ENCODE data around the gene TUFM. TPM values are rescaled to one million over a fixed set of nuclear protein-coding genes. Genes with fewer than 3 reads are reported as not detected.

TUFM gene
- total and polyA plus RNA-seq, 2 of the 8 experiments (the other 6 are each of a cell fraction or from before 2014, with no cell fraction given) = 216 to 249 TPM

- no peak overlapping the region for H2AK5ac ChIP-seq (ENCODE audit: low read depth, low read length)
- no peak overlapping the region for H3K4me2 ChIP-seq (ENCODE audit: insufficient read depth in 1 of 2, low read depth in 2 of 2, low read length in 2 of 2)
- H3K27ac ChIP-seq (ENCODE audit: low read depth, low read length) = no peak overlapping the region
- H3K36me3 ChIP-seq (ENCODE audit: control insufficient read depth in 2 of 4, insufficient read depth in 4 of 4, low read length in 3 of 4) = no peaks in the 10 kb centered on the region
- no peak overlapping the region for H2AFZ ChIP-seq (ENCODE audit: low read length)
- peaks cover 0 to 2% of the 10 kb centered on the region in 2 experiments for H4K20me1 ChIP-seq (replicated peaks in 1 of 2; ENCODE audit: control insufficient read depth in 1 of 2, insufficient read depth in 2 of 2, low read length in 2 of 2)
- FAIRE-seq = no peak
- no peak overlapping the region for H3K18ac ChIP-seq (ENCODE audit: extremely low read depth, low read length)
- POLR2A ChIA-PET (ENCODE audit: partially characterized antibody) = interaction anchor here (0.6 to 1.7 kb wide), 6 partner anchors 8 to 44 kb away, joined by 3 to 4 read pairs (median 3); no protein-coding TSS in a partner anchor
- no peaks in the 10 kb centered on the region for H3K79me2 ChIP-seq (ENCODE audit: control insufficient read depth in 1 of 2, insufficient read depth in 2 of 2, low read length in 2 of 2)
- H3K23ac ChIP-seq (ENCODE audit: insufficient read length) = no peak overlapping the region
- no peaks in the 10 kb centered on the region for H3K79me1 ChIP-seq (ENCODE audit: low read depth, low read length)
- H3K27me3 ChIP-seq (replicated peaks in 1 of 4; ENCODE audit: control insufficient read depth in 3 of 4, extremely low read depth in 1 of 4, insufficient read depth in 3 of 4, low read length in 3 of 4) = no peaks in the 10 kb centered on the region
- no peaks in the 10 kb centered on the region for H3K4me1 ChIP-seq (replicated peaks in 1 of 4; ENCODE audit: control insufficient read depth in 3 of 4, insufficient read depth in 4 of 4, low read length in 3 of 4)
- H3K56ac ChIP-seq (replicated peaks; ENCODE audit: insufficient read length, low read depth, low read length) = no peak overlapping the region
- CTCF ChIA-PET (ENCODE audit: partially characterized antibody) = no interaction called here
- no peak overlapping the region for H3K14ac ChIP-seq (ENCODE audit: insufficient read length)
- no peak overlapping the region for H4K91ac ChIP-seq (replicated peaks; ENCODE audit: insufficient read length, low read length)
- H2BK15ac ChIP-seq (ENCODE audit: low read length) = no peak overlapping the region
- H3K9ac ChIP-seq (replicated peaks in 1 of 4; ENCODE audit: extremely low read depth in 1 of 4, low read depth in 3 of 4, low read length in 3 of 4) = no peak overlapping the region
- 85% methylated on average over 13 of the region's 14 CpGs; no CpG with 5 or more reads in 1 of the 2 experiments for WGBS, 2 experiments (ENCODE audit: extremely low coverage in 1 of 2, insufficient coverage in 1 of 2, insufficient read length in 1 of 2, insufficient replicate concordance in 2 of 2, low coverage in 1 of 2, low lambda C conversion rate in 2 of 2, missing lambda C conversion rate in 1 of 2)
- no peak overlapping the region for H4K8ac ChIP-seq (ENCODE audit: extremely low read depth, insufficient read depth, low read length)
- no peak overlapping the region for H2BK120ac ChIP-seq (replicated peaks; ENCODE audit: low read depth, low read length)
- no peak overlapping the region for H2BK5ac ChIP-seq (ENCODE audit: low read depth, low read length)
- H3K23me2 ChIP-seq (ENCODE audit: low read depth, low read length) = no peaks in the 10 kb centered on the region
- H4K5ac ChIP-seq (ENCODE audit: insufficient read length, low read depth, low read length) = no peak overlapping the region
- H2BK20ac ChIP-seq (ENCODE audit: low read length) = no peak overlapping the region
- no peak overlapping the region for H3K4ac ChIP-seq (replicated peaks; ENCODE audit: insufficient read length, low read depth, low read length)
- no peaks in the 10 kb centered on the region for H3K9me3 ChIP-seq (ENCODE audit: insufficient read depth in 2 of 2, low read depth in 1 of 2, low read length in 1 of 2)
- no peak for DNase-seq (ENCODE audit: low read depth in 1 of 2, low spot score in 2 of 2)
- H2BK12ac ChIP-seq (ENCODE audit: low read depth, low read length) = no peak overlapping the region
- no peak overlapping the region for H3K4me3 ChIP-seq (ENCODE audit: extremely low read depth in 1 of 4, insufficient read depth in 2 of 4, low read depth in 3 of 4, low read length in 4 of 4)
- TF ChIP-seq PHF8 (conservative IDR thresholded peaks at IDR 0.05; ENCODE audit: low read depth, low read length) (no peak), POLR2A (IDR thresholded peaks at IDR 0.05; ENCODE audit: control extremely low read depth in 1 of 2, low read depth in 2 of 2, low read length in 2 of 2) (no peak), RFX5 (IDR thresholded peaks at IDR 0.05; ENCODE audit: borderline replicate concordance, low read depth, low read length) (no peak), CHD1 (IDR thresholded peaks at IDR 0.05; ENCODE audit: low read depth, low read length) (no peak), JUND (IDR thresholded peaks at IDR 0.05; ENCODE audit: low read length) (no peak), USF2 (IDR thresholded peaks at IDR 0.05; ENCODE audit: low read length) (no peak)
- TF ChIP-seq, protein P1, sequence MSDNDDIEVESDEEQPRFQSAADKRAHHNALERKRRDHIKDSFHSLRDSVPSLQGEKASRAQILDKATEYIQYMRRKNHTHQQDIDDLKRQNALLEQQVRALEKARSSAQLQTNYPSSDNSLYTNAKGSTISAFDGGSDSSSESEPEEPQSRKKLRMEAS (IDR thresholded peaks at IDR 0.05) = no peak
- TF ChIP-seq, protein P2, sequence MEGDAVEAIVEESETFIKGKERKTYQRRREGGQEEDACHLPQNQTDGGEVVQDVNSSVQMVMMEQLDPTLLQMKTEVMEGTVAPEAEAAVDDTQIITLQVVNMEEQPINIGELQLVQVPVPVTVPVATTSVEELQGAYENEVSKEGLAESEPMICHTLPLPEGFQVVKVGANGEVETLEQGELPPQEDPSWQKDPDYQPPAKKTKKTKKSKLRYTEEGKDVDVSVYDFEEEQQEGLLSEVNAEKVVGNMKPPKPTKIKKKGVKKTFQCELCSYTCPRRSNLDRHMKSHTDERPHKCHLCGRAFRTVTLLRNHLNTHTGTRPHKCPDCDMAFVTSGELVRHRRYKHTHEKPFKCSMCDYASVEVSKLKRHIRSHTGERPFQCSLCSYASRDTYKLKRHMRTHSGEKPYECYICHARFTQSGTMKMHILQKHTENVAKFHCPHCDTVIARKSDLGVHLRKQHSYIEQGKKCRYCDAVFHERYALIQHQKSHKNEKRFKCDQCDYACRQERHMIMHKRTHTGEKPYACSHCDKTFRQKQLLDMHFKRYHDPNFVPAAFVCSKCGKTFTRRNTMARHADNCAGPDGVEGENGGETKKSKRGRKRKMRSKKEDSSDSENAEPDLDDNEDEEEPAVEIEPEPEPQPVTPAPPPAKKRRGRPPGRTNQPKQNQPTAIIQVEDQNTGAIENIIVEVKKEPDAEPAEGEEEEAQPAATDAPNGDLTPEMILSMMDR (IDR thresholded peaks at IDR 0.05; ENCODE audit: control extremely low read depth in 1 of 3, insufficient read depth in 1 of 3, low read depth in 1 of 3, low read length in 3 of 3) = no peak
Observed at GRCh38 chr16:28891964-28892890, 46.1 kb upstream of the TUFM start.

Data from H1 (cell line).